Neural cell (in vitro differentiated cells): ENCODE results near the gene GTSE1.

Experiments used
- EP300 ChIP-seq: fragments of 450-650 bp; conservative IDR thresholded peaks from 2 replicates; pipeline ENCODE4 v1.6.1; 2014; ENCODE audit warnings: antibody characterized with exemption, mild to moderate bottlenecking, moderate library complexity; ENCODE audit not compliant: poor library complexity, severe bottlenecking
- EZH2 ChIP-seq: fragments of 200-600, 300-800 bp; shearing (Covaris generic), sonication (generic); IDR thresholded peaks from 2 replicates; pipeline ENCODE4 v1.6.1; 2014; ENCODE audit warnings: antibody characterized with exemption, low read length, borderline replicate concordance, mild to moderate bottlenecking; ENCODE audit not compliant: insufficient read depth, poor library complexity, severe bottlenecking
- MXI1 ChIP-seq: fragments of 450-650 bp; conservative IDR thresholded peaks from 2 replicates; pipeline ENCODE4 v1.6.1; 2014; ENCODE audit warnings: antibody characterized with exemption, mild to moderate bottlenecking; ENCODE audit not compliant: poor library complexity, severe bottlenecking
- POLR2AphosphoS5 ChIP-seq: IDR thresholded peaks from 2 replicates; pipeline ENCODE4 v1.6.1; 2012
- RAD21 ChIP-seq: fragments of 450-650 bp; conservative IDR thresholded peaks from 2 replicates; pipeline ENCODE4 v1.6.1; 2014; ENCODE audit warnings: antibody characterized with exemption, mild to moderate bottlenecking, moderate library complexity
- SMC3 ChIP-seq: fragments of 450-650 bp; conservative IDR thresholded peaks from 2 replicates; pipeline ENCODE4 v1.6.1; 2014; ENCODE audit warnings: antibody characterized with exemption, mild to moderate bottlenecking, moderate library complexity; ENCODE audit not compliant: poor library complexity
- TAF1 ChIP-seq: IDR thresholded peaks from 2 replicates; pipeline ENCODE4 v1.6.1; 2012; ENCODE audit warnings: low read depth
- TF ChIP-seq, protein P1 (sequence below): fragments of 450-650 bp; IDR thresholded peaks from 2 replicates; pipeline ENCODE4 v1.5.1; 2014; ENCODE audit warnings: antibody characterized with exemption, mild to moderate bottlenecking, moderate library complexity; ENCODE audit not compliant: poor library complexity, severe bottlenecking

DNA sequence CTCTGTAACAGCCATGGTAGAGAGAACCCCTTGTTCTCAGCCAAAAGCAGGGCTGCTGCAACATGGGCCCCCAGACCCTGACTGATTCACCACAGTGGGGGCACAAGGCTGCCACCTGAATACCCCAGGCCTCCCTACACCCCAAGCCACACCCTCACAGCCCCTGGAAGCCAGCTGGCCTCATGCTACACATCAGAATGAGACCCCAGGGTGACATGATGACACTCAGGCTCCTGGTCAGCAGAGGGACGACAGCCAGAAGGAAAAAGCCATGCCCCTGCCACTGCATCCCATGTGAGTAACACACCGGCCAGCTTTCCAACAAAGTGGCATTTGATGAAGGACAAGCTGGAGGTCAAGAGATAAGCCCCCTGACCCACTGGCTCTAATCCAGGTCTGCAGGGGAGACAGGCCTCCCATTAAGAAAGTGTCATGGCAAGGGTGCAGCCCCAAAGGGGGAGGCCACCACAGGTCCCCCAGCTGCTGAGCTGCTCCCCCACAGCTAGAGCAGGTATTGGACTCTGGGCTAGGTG is 49.2 kb upstream of the GTSE1 start:
- no peak for TF ChIP-seq EP300
- TF ChIP-seq, protein P1, sequence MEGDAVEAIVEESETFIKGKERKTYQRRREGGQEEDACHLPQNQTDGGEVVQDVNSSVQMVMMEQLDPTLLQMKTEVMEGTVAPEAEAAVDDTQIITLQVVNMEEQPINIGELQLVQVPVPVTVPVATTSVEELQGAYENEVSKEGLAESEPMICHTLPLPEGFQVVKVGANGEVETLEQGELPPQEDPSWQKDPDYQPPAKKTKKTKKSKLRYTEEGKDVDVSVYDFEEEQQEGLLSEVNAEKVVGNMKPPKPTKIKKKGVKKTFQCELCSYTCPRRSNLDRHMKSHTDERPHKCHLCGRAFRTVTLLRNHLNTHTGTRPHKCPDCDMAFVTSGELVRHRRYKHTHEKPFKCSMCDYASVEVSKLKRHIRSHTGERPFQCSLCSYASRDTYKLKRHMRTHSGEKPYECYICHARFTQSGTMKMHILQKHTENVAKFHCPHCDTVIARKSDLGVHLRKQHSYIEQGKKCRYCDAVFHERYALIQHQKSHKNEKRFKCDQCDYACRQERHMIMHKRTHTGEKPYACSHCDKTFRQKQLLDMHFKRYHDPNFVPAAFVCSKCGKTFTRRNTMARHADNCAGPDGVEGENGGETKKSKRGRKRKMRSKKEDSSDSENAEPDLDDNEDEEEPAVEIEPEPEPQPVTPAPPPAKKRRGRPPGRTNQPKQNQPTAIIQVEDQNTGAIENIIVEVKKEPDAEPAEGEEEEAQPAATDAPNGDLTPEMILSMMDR: no peak
- TF ChIP-seq EZH2: no peak
- TF ChIP-seq TAF1: no peak
- TF ChIP-seq RAD21: no peak
- TF ChIP-seq POLR2AphosphoS5: no peak
- no peak for TF ChIP-seq MXI1
- TF ChIP-seq SMC3: no peak
